ENCODE results near the gene BAHD1. TPM values are rescaled to one million over a fixed set of nuclear protein-coding genes. Genes with fewer than 3 reads are reported as not detected.
A peak's percentile ranks its signal among the peaks of the same experiment; 100 is the strongest.

BAHD1 gene
- total and polyA plus RNA-seq, 12 donors: 13.2 to 58.8 (median 31.3) TPM

DNA sequence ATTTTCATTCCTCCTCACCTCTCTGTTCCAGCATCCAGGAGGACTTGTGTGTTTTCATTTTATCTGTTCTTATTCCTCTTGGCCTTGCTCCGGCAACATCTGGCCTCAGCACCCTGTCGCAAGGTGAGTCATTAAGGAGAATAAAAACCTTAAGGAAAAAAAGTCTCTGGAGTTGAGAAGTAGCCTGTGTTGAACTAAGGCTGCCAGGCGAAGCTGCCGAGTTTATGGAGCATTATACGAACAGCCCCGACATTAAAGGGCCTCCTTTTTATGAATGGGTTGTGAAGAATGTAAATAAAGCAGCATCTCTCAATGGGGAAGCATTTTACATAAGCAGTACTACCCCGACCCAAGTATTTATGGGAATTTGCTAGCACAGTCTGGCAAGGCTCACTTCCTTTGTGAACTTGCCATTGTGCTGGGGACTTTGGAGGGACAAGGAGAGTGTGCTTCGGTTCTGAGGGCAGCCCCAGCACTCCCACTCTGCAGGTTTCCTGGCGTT lies 4.7 kb downstream of the BAHD1 start:
- TF ChIP-seq POLR2A (IDR thresholded peaks at IDR 0.05): no peak
- TF ChIP-seq, protein P1, sequence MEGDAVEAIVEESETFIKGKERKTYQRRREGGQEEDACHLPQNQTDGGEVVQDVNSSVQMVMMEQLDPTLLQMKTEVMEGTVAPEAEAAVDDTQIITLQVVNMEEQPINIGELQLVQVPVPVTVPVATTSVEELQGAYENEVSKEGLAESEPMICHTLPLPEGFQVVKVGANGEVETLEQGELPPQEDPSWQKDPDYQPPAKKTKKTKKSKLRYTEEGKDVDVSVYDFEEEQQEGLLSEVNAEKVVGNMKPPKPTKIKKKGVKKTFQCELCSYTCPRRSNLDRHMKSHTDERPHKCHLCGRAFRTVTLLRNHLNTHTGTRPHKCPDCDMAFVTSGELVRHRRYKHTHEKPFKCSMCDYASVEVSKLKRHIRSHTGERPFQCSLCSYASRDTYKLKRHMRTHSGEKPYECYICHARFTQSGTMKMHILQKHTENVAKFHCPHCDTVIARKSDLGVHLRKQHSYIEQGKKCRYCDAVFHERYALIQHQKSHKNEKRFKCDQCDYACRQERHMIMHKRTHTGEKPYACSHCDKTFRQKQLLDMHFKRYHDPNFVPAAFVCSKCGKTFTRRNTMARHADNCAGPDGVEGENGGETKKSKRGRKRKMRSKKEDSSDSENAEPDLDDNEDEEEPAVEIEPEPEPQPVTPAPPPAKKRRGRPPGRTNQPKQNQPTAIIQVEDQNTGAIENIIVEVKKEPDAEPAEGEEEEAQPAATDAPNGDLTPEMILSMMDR (IDR thresholded peaks at IDR 0.05): no peak
- H3K36me3 ChIP-seq (replicated peaks in 1 of 2): no peaks in the 10 kb centered on the region
- H3K9me3 ChIP-seq (replicated peaks in 1 of 3): no peaks in the 10 kb centered on the region
- H3K27me3 ChIP-seq: no peaks in the 10 kb centered on the region
- H3K4me3 ChIP-seq: no peak overlapping the region
- DNase-seq: no peak
- intact Hi-C loops (cut with DNase I): no loop called here
- H3K27ac ChIP-seq: peak overlapping the region in 1 of 5 donors; percentile 39
- WGBS, 4 donors: 37 to 53% (median 47%) methylated on average over 9 of the region's 9 CpGs
- peaks cover 26 to 40% of the 10 kb centered on the region in 2 donors for H3K4me1 ChIP-seq (replicated peaks in 1 of 2)

DNA sequence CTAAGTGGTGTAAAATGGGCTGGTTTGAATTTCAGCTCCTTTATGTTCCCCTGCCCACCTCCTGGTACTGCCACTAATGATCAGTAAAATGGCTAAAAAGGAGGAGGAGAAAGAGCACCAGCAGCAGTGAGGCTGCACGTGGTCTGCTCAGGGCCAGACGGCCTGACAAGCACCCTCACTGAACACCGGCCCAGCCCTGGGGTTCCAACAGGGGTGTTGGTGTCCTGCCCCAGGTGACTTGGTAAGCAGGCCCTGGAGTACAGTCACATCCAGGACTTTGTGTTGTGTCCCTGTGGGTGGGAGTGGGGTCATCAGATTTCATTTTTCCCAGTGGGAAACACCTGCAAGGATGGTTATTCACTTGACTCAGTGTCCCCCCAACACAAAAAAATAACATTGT lies 5.4 kb downstream of the BAHD1 start:
- H3K36me3 ChIP-seq (replicated peaks in 1 of 2): no peaks in the 10 kb centered on the region
- 60 to 80% (median 62%) methylated on average over 1 to 3 of the region's 3 CpGs; no CpG with 5 or more reads in 1 of the 4 donors for WGBS, 4 donors
- H3K9me3 ChIP-seq (replicated peaks in 1 of 3): no peaks in the 10 kb centered on the region
- H3K4me3 ChIP-seq: no peak overlapping the region
- H3K27ac ChIP-seq: no peak overlapping the region
- H3K27me3 ChIP-seq: no peaks in the 10 kb centered on the region
- peak in 1 of 7 donors; percentile 20 for DNase-seq
- peaks cover 26 to 40% of the 10 kb centered on the region in 2 donors for H3K4me1 ChIP-seq (replicated peaks in 1 of 2)
- intact Hi-C loops (cut with DNase I): no loop called here
- TF ChIP-seq, protein P1 (IDR thresholded peaks at IDR 0.05): no peak
- TF ChIP-seq POLR2A (IDR thresholded peaks at IDR 0.05): no peak

DNA sequence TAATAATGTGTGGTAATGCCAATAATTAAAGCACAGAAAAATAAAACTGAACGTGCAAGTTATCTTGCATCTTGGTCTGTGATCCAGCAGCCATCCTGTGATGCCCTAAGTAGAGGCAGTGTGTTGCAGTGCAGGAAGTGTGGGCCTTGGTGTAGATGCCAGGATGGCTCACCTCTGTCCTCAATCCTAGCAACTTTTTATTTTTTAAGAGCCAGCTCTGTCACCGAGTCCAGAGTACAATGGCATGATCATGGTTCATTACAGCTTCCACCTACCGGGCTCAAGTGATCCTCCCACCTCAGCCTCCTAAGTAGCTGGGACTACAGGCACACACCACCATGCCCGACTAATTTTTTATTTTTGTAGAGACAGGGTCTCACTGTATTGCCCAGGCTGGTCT lies 7.6 kb downstream of the BAHD1 start:
- DNase-seq: no peak
- intact Hi-C loops (cut with DNase I): no loop called here
- H3K9me3 ChIP-seq (replicated peaks in 1 of 3): no peaks in the 10 kb centered on the region
- no peaks in the 10 kb centered on the region for H3K36me3 ChIP-seq (replicated peaks in 1 of 2)
- no peaks in the 10 kb centered on the region for H3K27me3 ChIP-seq
- WGBS, 4 donors: 87 to 96% (median 93%) methylated on average over 4 of the region's 4 CpGs
- no peak overlapping the region for H3K4me3 ChIP-seq
- no peak overlapping the region for H3K27ac ChIP-seq
- peaks cover 15 to 32% of the 10 kb centered on the region in 2 donors for H3K4me1 ChIP-seq (replicated peaks in 1 of 2)
- TF ChIP-seq, protein P1 (IDR thresholded peaks at IDR 0.05): no peak
- TF ChIP-seq POLR2A (IDR thresholded peaks at IDR 0.05): no peak

DNA sequence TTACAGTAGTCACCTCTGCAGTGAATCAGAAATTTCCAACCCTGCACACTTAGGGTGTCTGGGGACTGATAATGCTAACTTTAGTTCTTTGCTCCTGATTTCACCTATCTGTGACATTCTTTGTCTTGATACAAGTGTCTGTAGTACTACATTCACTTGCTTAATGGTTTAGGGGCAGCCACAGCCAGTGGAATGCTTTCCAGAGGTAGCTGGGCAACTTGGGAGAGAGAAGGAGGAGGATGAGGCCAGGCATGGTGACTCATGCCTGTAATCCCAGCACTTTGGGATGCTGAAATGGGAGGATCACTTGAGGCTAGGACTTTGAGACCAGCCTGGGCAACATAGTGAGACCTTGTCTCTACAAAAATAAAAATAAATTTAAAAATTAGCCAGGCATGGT lies 8.5 kb downstream of the BAHD1 start:
- H3K27ac ChIP-seq: no peak overlapping the region
- no peak for DNase-seq
- TF ChIP-seq, protein P1 (IDR thresholded peaks at IDR 0.05): no peak
- no peak for TF ChIP-seq POLR2A (IDR thresholded peaks at IDR 0.05)
- H3K9me3 ChIP-seq (replicated peaks in 1 of 3): no peaks in the 10 kb centered on the region
- H3K36me3 ChIP-seq (replicated peaks in 1 of 2): no peaks in the 10 kb centered on the region
- peaks cover 10 to 28% of the 10 kb centered on the region in 2 donors for H3K4me1 ChIP-seq (replicated peaks in 1 of 2)
- intact Hi-C loops (cut with DNase I): no loop called here
- H3K27me3 ChIP-seq: no peaks in the 10 kb centered on the region
- no peak overlapping the region for H3K4me3 ChIP-seq

All from adrenal gland (tissue), 12 donors.